Gastrocnemius medialis (tissue), 4 donors: ENCODE measurements around the gene SLC22A4. TPM values are rescaled to one million over a fixed set of nuclear protein-coding genes. Genes with fewer than 3 reads are reported as not detected.

Experiments
- ATAC-seq, 2 donors: fragments of 150-250 bp; one replicate each; pipeline ENCODE4 v1.9.1; 2016
- DNase-seq, 2 donors: peaks; one replicate each; pipeline ENCODE4 v3.0.0-alpha.2; 2019
- H3K27ac ChIP-seq, 4 donors: fragments of 200-600 bp; sonication (generic); 1 replicate in 1 of 4; 2 replicates in 3 of 4; pipeline ENCODE4 v1.5.1; 2016 to 2018; ENCODE audit warnings: mild to moderate bottlenecking in 2 of 4, moderate library complexity in 1 of 4
- H3K27me3 ChIP-seq, 3 donors: fragments of 200-600 bp; sonication (generic) in 2 of 3; 1 replicate in 1 of 3; 2 replicates in 2 of 3; pipeline versions ENCODE4 v1.5.1 to v1.6.0; 2016 to 2019; ENCODE audit warnings: mild to moderate bottlenecking in 1 of 3, moderate library complexity in 1 of 3
- H3K36me3 ChIP-seq, 2 donors: fragments of 200-600 bp; sonication (generic) in 1 of 2; one replicate each; pipeline ENCODE4 v1.5.1; 2017 to 2018
- H3K4me1 ChIP-seq, 2 donors: fragments of 200-600 bp; sonication (generic) in 1 of 2; one replicate each; pipeline ENCODE4 v1.5.1; 2016 to 2017; ENCODE audit warnings: mild to moderate bottlenecking in 2 of 2
- H3K4me3 ChIP-seq, 4 donors: fragments of 200-600 bp; sonication (generic) in 3 of 4; 1 replicate in 1 of 4; 2 replicates in 3 of 4; pipeline ENCODE4 v1.5.1; 2016 to 2019; ENCODE audit warnings: mild to moderate bottlenecking in 2 of 4
- H3K9me3 ChIP-seq, 3 donors: fragments of 200-600 bp; sonication (generic) in 2 of 3; 1 replicate in 1 of 3; 2 replicates in 2 of 3; pipeline ENCODE4 v1.5.1; 2016 to 2019
- CTCF ChIP-seq, 5 experiments: fragments of 450-650 bp in 3 of 5; fragments of 200-600 bp in 2 of 5; sonication (generic) in 2 of 5; IDR thresholded peaks in 4 of 5; conservative IDR thresholded peaks in 1 of 5; 1 replicate in 4 of 5; 2 replicates in 1 of 5; pipeline ENCODE4 v1.5.1; 2016 to 2019; ENCODE audit warnings: antibody characterized with exemption in 5 of 5, mild to moderate bottlenecking in 3 of 5, moderate library complexity in 3 of 5
- POLR2A ChIP-seq, 2 donors: fragments of 450-650 bp; IDR thresholded peaks; one replicate each; pipeline ENCODE4 v1.6.1; 2017; ENCODE audit warnings: antibody characterized with exemption in 2 of 2, mild to moderate bottlenecking in 2 of 2, moderate library complexity in 2 of 2
- in situ Hi-C, 4 donors: fragments of 200-750 bp; cut with MboI; loops; one replicate each; pipeline versions ENCODE4 v1.15.0 to v1.8.0; 2017; ENCODE audit warnings: low sequenced_read_pairs in 4 of 4
- intact Hi-C: fragments of 100-400 bp; cut with DNase I; formaldehyde crosslinking; loops from one replicate; pipeline ENCODE4 v1.15.1; 2023; ENCODE audit warnings: low total_unique reads
- total RNA-seq, 4 donors: library from RNA; depleted of rRNA; stranded (reverse); fragments of >200 nt; gene quantifications; one replicate each; pipeline versions ENCODE4 v1.1.0 to v1.2.3, GENCODE V29; 2016

The SLC22A4 gene
- total RNA-seq, 4 donors from 2014 or later = 5.4 to 6.7 (median 6.2) TPM

- in situ Hi-C loops = no loop called here
- H3K27me3 ChIP-seq = no peaks in the 10 kb centered on the region
- no peak for ATAC-seq
- H3K27ac ChIP-seq = peak overlapping the region in 2 of 4 donors; percentile 8 to 86
- TF ChIP-seq CTCF (IDR thresholded peaks at IDR 0.05 in 4 of 5, conservative IDR thresholded peaks at IDR 0.05 in 1 of 5) (no peak), POLR2A (IDR thresholded peaks at IDR 0.05) (no peak)
- intact Hi-C loops = no loop called here
- no peaks in the 10 kb centered on the region for H3K9me3 ChIP-seq
- peaks cover 0 to 6% of the 10 kb centered on the region in 2 donors for H3K36me3 ChIP-seq
- DNase-seq = no peak
- H3K4me1 ChIP-seq = peaks cover 25 to 37% of the 10 kb centered on the region in 2 donors
- H3K4me3 ChIP-seq = no peak overlapping the region
Measured at GRCh38 chr5:132322266-132322665, 28.1 kb downstream of the SLC22A4 start.

- in situ Hi-C loops = no loop called here
- no peak overlapping the region for H3K4me3 ChIP-seq
- H3K9me3 ChIP-seq = no peaks in the 10 kb centered on the region
- intact Hi-C loops = no loop called here
- H3K4me1 ChIP-seq = peaks cover 19 to 27% of the 10 kb centered on the region in 2 donors
- peak overlapping the region in 2 of 4 donors; percentile 11 to 86 for H3K27ac ChIP-seq
- no peaks in the 10 kb centered on the region for H3K27me3 ChIP-seq
- H3K36me3 ChIP-seq = peaks cover 0 to 15% of the 10 kb centered on the region in 2 donors
- ATAC-seq = no peak
- TF ChIP-seq POLR2A (IDR thresholded peaks at IDR 0.05) (no peak), CTCF (IDR thresholded peaks at IDR 0.05 in 4 of 5, conservative IDR thresholded peaks at IDR 0.05 in 1 of 5) (no peak)
- DNase-seq = no peak
Measured at GRCh38 chr5:132323202-132323601, 29.0 kb downstream of the SLC22A4 start.

- Histone ChIP-seq H3K4me3 (no peak overlapping the region), H3K9me3 (no peaks in the 10 kb centered on the region), H3K27me3 (no peaks in the 10 kb centered on the region), H3K36me3 (peaks cover 0 to 32% of the 10 kb centered on the region in 2 donors), H3K4me1 (peaks cover 2 to 3% of the 10 kb centered on the region in 2 donors), H3K27ac (no peak overlapping the region)
- TF ChIP-seq POLR2A (IDR thresholded peaks at IDR 0.05) = no peak
- no peak for TF ChIP-seq CTCF (IDR thresholded peaks at IDR 0.05 in 4 of 5, conservative IDR thresholded peaks at IDR 0.05 in 1 of 5)
- DNase-seq (no peak), ATAC-seq (no peak)
- intact Hi-C loops (no loop called here), in situ Hi-C loops (no loop called here)
Measured at GRCh38 chr5:132325691-132326090, 31.5 kb downstream of the SLC22A4 start.

- TF ChIP-seq CTCF (IDR thresholded peaks at IDR 0.05 in 4 of 5, conservative IDR thresholded peaks at IDR 0.05 in 1 of 5) = no peak
- TF ChIP-seq POLR2A (IDR thresholded peaks at IDR 0.05) = no peak
- Histone ChIP-seq H3K9me3 (no peaks in the 10 kb centered on the region), H3K36me3 (peaks cover 0 to 49% of the 10 kb centered on the region in 2 donors), H3K27ac (no peak overlapping the region), H3K27me3 (no peaks in the 10 kb centered on the region), H3K4me1 (no peaks in the 10 kb centered on the region), H3K4me3 (no peak overlapping the region)
- no peak for DNase-seq
- ATAC-seq = no peak
- in situ Hi-C loops = no loop called here
- intact Hi-C loops = no loop called here
Measured at GRCh38 chr5:132327252-132327955, 33.2 kb downstream of the SLC22A4 start.
